Measurements from ENCODE around the gene WNT3A. TPM values are rescaled to one million over a fixed set of nuclear protein-coding genes. Genes with fewer than 3 reads are reported as not detected.

The WNT3A gene
- total RNA-seq, 1 donor from 2014 or later: 0.06 TPM

DNA sequence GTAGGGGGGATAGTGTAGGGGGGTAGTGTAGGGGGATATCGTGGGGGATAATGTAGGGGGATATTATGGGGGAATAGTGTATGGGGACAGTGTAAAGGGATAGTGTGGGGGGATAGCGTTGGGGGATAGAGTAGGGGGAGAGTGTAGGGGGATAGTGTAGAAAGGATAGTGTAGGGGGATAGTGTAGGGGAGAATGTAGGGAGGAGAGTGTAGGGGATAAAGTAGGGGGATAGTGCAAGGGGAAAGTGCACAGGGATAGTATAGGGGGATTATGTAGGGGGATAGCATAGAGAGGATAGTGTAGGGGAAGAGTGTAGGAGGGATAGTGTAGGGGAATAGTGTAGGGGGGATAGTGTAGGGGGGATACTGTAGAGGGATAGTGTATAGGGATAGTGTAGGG, 63.4 kb downstream of the WNT3A start:
- DNase-seq (ENCODE audit: low spot score): no peak

GRCh38 chr1:228070851-228071250, 64.1 kb downstream of the WNT3A start:
- DNase-seq (ENCODE audit: low spot score): no peak

DNA sequence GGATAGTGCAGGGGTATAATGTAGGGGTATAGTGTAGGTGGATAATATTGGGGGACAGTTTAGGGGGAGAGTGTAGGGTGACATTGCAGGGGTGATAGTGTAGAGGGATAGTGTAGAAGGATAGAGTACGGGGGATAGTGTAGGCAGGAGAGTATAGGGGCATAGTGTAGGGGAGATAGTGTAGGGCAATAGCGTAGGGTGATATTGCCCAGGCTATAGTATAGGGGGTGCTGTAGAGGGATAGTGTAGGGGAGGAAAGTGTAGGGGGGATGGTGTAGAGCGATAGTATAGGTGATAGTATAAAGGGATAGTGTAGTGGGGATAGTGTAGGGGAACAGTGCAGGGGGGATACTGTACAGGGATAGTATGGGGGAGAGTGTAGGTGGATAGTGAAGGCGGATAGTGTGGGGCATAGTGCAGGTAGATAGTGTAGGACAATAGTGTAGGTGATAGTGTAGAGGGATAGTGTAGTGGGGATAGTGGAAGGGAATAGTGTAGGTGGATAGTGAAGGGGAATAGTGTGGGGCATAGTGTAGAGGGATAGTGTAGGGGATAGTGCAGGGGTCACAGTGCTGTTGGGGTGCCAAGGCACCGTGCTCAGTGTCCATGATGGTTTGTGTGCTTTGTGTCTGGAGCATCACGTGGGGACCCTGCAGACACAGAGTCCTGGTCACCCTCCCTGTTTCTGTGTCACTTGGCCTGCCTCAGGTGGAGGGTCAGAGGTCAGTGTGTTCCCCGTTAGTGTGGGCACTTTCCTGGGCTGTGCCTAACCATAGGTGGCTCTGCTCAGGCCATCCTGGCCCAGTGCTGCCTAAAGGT, 65.2 kb downstream of the WNT3A start:
- no peak for DNase-seq (ENCODE audit: low spot score)

- no peak for DNase-seq (ENCODE audit: low spot score)
Observed at GRCh38 chr1:228072658-228073043, 65.9 kb downstream of the WNT3A start.

GRCh38 chr1:228073061-228073856, 66.5 kb downstream of the WNT3A start:
- DNase-seq (ENCODE audit: low spot score): no peak

GRCh38 chr1:228073857-228074545, 67.2 kb downstream of the WNT3A start:
- DNase-seq (ENCODE audit: low spot score): no peak

DNA sequence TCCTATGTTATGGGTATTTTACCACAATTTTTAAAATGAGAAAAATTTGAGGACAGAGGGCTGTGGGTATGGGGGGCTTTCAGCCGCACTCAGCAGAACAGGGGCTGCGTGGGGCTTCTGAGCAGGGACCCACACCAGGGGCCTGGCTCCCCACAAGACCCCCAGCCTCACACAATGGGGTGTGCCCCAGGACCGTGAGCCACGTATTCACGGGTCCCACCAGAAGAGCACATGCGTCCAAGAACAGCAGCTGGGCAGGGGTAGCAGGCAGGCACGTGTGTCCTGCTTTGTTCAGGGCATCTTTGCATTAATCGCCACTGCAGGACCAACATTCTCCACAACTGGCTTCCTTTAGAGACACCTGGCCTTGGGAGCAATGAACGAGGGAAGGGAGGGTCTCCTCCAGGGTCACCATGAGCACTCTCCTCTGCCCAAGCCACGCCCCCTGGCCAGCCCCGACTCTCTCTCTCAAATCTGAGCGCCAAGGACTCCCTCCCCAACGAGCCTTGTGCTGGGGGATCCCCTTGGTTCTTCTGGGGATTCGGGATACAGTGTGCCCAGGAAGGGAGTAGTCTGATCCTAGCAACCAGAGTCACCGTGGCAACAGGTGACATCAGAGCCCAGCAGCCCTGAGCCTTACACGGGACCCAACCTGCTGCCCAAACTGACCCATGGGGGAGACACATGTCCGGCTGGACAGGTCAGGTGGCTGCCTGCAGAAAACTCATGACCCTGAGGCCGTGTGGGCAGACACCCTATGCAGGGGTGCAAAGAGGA, 68.3 kb downstream of the WNT3A start:
- no peak for DNase-seq (ENCODE audit: low spot score)

DNA sequence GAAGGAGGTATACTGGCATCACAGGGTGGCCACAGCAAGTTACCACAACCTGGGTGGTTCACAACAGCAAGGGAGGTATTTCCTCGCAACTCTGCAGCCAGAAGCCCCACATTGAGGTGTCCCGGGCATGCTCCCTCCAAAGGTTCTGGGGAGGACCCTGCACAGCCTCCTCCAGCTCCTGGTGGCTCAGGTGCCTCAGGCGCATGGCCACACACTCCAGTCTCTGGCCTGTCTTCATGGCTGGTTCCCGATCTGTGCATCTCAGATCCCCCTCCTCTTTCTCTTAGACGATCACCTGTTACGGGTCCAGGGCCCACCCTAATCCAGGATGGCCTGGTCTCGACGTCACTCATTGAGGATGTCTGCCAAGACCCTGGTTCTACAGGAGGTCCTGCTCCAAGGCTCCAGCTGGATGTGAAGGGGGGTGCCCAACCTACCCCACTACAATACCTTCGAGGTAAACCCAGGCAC, 69.0 kb downstream of the WNT3A start:
- DNase-seq (ENCODE audit: low spot score): no peak

- no peak for DNase-seq (ENCODE audit: low spot score)
Observed at GRCh38 chr1:228076796-228077430, 70.1 kb downstream of the WNT3A start.

DNA sequence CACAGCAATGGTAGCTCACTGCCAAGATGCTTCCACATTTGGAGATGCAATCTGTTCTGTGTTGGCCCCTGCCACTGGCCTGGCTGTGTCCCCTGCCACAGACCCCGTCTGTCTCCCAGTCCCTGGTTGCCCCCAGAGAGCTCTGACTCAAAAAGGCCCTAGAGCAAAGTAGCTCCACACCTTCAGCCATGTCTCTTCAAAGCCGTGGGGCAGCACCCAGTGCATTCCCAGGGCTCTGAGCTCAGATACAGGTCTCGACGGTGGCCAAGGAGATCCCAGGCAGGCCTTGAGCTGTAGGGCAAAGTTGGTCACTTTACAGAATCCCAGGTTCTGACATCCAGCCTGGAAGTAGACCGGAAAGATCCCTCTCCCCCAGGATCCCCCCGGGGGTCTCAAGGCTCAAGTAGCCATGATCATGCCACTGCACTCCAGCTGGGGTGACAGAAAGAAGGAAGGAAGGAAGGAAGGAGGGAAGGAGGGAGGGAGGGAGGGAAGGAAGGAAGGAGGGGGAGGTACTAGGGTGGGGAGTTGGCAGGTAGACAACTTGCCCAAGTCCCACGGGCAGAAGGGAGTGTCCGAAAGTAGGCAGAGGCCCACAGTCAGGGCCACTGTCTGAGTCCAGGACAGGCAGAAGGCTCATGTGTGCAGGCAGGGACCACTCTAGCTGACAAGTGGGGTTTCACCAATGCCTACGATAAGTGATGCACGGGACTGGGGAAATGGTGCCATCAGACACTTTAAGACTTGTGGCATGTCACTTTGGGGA, 71.0 kb downstream of the WNT3A start:
- DNase-seq (ENCODE audit: low spot score): no peak

DNA sequence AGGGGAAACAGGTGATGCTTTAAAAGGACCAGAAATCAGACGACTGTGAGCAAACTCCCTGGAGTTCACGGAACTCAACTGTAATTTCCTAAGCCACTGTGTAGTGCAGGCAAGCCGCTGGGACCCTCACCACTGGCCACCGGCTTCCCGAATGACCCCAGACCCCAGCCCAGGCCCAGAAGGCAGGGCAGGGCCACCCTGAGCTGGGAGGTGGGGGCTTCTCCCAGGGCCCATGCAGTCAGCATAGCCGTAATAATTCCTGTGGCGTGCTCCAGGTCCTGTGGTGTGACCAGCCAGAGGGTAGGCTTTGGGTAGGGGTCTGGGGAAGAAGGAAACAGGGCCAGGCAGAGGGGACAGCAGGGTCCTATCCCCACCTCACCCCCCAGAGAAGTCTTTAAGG, 72.2 kb downstream of the WNT3A start:
- DNase-seq (ENCODE audit: low spot score): no peak

- DNase-seq (ENCODE audit: low spot score): no peak
Observed at GRCh38 chr1:228079601-228080263, 72.9 kb downstream of the WNT3A start.

- DNase-seq (ENCODE audit: low spot score): no peak
Observed at GRCh38 chr1:228081144-228081543, 74.3 kb downstream of the WNT3A start.

DNA sequence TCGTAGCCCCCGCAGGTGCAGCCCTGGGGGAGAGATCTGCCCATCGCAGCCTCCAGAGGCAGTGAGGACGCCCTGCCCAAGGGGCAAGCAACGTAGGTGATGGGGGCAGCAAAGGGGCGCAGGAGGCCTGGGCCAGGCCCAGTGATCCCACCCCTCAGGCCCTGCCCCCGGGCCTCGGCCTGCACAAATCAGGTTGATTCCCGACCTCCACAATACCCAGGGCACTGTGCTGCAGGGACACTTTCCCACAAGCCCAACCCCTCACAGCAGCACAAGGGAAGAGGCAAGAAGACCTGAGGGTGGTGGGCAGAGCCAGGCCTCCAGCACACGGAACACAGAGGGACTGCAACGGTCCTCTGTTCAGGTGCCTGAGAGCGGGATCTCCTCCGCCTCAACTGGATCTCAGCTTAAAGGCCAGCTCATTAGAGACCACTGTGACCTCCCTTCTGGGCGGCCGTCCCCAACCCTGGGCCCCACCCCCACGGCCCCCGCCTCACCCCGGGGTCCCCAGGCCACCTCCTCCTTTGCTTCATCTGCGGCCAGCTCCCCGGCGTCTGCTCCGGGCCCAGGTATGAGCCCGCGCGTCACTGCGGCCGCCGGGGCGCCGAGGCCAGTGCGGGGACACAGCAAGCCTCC, 74.9 kb downstream of the WNT3A start:
- DNase-seq (ENCODE audit: low spot score): no peak

GRCh38 chr1:228082214-228082917, 75.6 kb downstream of the WNT3A start, which contains the start of gene ARF1:
Gene ARF1, plus strand, starts transcription at chr1:228082708. Its CDS starts 14,407 bp downstream, at chr1:228097115.
- peak; percentile 92 for DNase-seq (ENCODE audit: low spot score)

DNA sequence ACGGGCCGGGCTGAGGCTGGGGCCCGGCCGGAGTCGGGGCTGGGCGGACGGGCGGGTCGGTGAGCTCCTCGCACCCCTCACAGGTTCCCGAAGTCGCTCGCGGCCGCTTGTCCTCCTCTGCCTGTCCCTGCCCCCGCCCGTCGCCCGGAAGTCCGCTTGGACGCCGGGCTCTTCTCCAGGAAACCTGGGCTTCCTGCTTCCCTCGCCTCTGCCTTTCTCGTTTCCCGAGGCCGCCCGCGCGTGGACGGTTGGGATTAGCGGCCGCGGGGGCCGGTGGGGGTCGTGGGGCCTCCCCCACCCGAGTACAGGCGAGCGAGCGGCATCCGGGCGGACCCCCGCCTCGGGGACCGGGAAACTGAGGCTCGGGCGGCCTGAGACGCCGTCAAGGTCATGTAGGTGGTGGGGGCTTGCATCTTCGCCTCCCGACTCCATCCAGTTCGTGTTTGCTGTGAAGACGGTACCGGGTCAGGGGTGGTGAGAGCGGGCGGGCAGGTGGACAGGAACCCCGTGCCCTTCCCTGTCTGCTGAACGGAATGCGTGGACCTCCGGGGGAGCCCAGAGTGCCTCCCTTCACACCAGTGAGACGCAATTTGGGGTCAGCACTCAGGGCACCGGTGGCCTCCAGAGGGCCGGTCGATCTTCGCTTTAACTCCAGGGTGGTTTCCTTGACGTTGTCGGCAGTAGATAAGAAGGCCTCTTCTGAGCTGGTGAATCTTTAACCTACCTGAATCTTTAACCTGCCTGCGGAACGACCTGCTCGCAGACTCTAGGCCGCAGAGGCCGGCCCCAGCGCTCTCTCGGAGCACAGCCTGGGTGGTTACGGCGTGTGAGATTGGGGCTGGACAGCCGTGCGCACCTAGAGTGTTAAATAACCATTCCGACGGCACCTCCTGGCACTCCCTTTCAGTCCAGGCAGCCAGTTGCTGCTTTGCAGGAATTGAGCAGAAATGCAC, 76.4 kb downstream of the WNT3A start:
- peak; percentile 61 for DNase-seq (ENCODE audit: low spot score)

DNA sequence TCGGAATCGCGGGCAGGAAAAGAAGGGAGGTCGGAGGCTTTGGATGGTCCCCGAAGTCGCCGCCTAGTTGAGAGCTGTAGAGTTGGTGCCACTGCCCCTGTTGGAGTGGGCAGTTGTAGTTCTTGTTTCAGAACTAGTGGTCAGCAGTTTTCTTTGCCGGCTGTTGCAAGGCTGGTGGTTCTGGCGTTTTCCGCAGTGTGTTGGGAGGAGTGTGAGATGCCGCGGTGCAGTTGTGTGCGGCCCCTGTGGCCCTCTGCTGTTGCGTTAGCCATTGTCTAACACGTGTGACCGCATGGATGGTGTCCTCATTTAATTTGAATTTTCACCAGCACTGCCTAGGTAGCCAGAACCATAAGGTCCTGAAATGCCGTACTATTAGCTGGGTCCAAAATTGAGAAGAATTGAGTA, 77.1 kb downstream of the WNT3A start:
- DNase-seq (ENCODE audit: low spot score): no peak

Measured in mucosa of gallbladder (tissue), 1 donor.